Measurements from ENCODE around the gene PGAP3. TPM values are rescaled to one million over a fixed set of nuclear protein-coding genes. Genes with fewer than 3 reads are reported as not detected.

PGAP3 gene
- total RNA-seq, 1 donor, result 11.1 TPM

GRCh38 chr17:39647256-39647655 lies 40.6 kb downstream of the PGAP3 start:
- DNase-seq (ENCODE audit: low read depth), result no peak
- TF ChIP-seq CTCF (IDR thresholded peaks at IDR 0.05; ENCODE audit: insufficient read depth, low read length), result no peak

GRCh38 chr17:39643271-39643670 lies 44.6 kb downstream of the PGAP3 start:
- TF ChIP-seq CTCF (IDR thresholded peaks at IDR 0.05; ENCODE audit: insufficient read depth, low read length), result no peak
- H3K4me3 ChIP-seq (ENCODE audit: low read depth, low read length), result no peak overlapping the region
- no peak for DNase-seq (ENCODE audit: low read depth)

More at GRCh38 chr17:39647256-39647655, 40.6 kb downstream of the PGAP3 start:
- no peak overlapping the region for H3K4me3 ChIP-seq (ENCODE audit: low read depth, low read length)

GRCh38 chr17:39642291-39643074 lies 45.4 kb downstream of the PGAP3 start:
- no peak for TF ChIP-seq CTCF (IDR thresholded peaks at IDR 0.05; ENCODE audit: insufficient read depth, low read length)
- H3K4me3 ChIP-seq (ENCODE audit: low read depth, low read length), result no peak overlapping the region
- no peak for DNase-seq (ENCODE audit: low read depth)

GRCh38 chr17:39641883-39642282 lies 46.0 kb downstream of the PGAP3 start:
- H3K4me3 ChIP-seq (ENCODE audit: low read depth, low read length), result no peak overlapping the region
- DNase-seq (ENCODE audit: low read depth), result no peak
- no peak for TF ChIP-seq CTCF (IDR thresholded peaks at IDR 0.05; ENCODE audit: insufficient read depth, low read length)

GRCh38 chr17:39641097-39641496 lies 46.8 kb downstream of the PGAP3 start:
- no peak for TF ChIP-seq CTCF (IDR thresholded peaks at IDR 0.05; ENCODE audit: insufficient read depth, low read length)
- no peak overlapping the region for H3K4me3 ChIP-seq (ENCODE audit: low read depth, low read length)
- DNase-seq (ENCODE audit: low read depth), result no peak

- no peak for DNase-seq (ENCODE audit: low read depth)
- H3K4me3 ChIP-seq (ENCODE audit: low read depth, low read length), result no peak overlapping the region
- TF ChIP-seq CTCF (IDR thresholded peaks at IDR 0.05; ENCODE audit: insufficient read depth, low read length), result no peak
Observed at GRCh38 chr17:39640591-39641031, 47.2 kb downstream of the PGAP3 start.
